ENCODE measurements around the gene FUNDC1.
A peak's percentile ranks its signal among the peaks of the same experiment; 100 is the strongest.
"Not testable (repeated sequence)": the region's sequence is repeated elsewhere in the genome, so short reads cannot be mapped to it uniquely, and the experiment has no call there.

FUNDC1 gene, protein sequence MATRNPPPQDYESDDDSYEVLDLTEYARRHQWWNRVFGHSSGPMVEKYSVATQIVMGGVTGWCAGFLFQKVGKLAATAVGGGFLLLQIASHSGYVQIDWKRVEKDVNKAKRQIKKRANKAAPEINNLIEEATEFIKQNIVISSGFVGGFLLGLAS

DNA sequence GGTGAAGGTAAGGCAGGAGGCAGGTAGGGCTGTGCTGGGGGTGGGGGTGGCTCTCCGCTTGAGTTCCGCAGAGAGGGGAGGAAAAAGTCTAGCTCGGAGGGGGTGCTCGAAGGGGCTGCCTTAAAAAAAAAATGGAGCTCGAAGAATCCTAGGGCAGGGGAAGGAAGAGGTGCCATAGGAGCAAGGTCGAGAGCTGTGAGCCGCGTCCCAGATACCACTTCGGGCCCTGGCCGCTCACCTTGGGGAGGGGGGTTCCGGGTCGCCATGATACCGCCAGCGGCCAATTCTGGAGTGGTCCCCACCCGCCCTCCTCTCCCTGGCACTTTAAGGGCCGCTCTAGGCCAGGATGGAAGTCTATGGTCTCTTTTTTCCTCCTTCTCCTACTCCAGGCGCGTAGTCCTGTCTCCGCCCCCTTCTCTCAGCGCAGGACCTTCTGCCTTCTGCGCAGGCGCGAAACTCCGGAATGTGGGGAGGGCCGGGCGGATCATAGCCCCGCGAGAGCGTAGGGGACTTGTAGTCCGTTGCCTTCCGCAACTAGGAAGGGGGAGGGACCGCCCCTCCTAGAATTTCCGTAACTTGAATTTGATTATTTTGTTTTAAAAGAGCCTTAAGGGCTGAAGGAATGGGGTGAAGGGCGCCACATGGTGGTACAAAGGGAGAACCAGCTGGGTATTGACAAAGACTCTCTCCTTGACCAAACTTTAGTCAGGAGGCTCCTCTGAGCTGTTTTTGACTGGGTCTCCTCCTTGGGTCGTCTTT, at the start of gene FUNDC1:
FUNDC1 (minus strand) TSS at position 293 of the 759 bp plus-strand sequence; CDS start at position 266, 27 bp downstream.
- TF ChIP-seq JUND (IDR thresholded peaks at IDR 0.05; ENCODE audit: low read depth) = no peak
- DNase-seq (ENCODE audit: low read depth in 1 of 2, low spot score in 1 of 2) = peak; percentile 56 to 98
- in situ Hi-C loops (cut with HindIII; ENCODE audit: low pct_unique_long_range_greater_than_20kb, low sequenced_read_pairs) = no loop called here

DNA sequence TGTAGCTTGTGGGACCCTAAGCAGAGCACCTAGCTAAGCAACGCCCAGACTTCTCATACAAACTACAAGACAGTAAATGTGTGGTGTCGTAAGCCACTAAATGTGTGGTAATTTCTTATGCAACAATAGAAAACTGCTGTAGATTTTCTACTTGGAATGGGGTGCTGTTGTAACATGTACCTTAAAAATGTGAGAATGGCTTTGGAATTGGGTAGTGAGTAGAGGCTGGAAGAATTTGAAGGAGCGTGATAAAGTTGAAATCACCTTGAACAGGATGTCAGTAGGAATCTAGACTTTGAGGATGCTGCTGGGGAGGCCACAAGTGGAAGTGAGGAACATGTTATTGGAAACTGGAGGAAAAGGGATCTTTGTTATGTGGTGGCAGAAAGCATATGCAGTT, 43.2 kb upstream of the FUNDC1 start:
- in situ Hi-C loops (cut with HindIII; ENCODE audit: low pct_unique_long_range_greater_than_20kb, low sequenced_read_pairs) = no loop called here
- no peak for TF ChIP-seq JUND (IDR thresholded peaks at IDR 0.05; ENCODE audit: low read depth)
- DNase-seq (ENCODE audit: low read depth in 1 of 2, low spot score in 1 of 2) = no peak

DNA sequence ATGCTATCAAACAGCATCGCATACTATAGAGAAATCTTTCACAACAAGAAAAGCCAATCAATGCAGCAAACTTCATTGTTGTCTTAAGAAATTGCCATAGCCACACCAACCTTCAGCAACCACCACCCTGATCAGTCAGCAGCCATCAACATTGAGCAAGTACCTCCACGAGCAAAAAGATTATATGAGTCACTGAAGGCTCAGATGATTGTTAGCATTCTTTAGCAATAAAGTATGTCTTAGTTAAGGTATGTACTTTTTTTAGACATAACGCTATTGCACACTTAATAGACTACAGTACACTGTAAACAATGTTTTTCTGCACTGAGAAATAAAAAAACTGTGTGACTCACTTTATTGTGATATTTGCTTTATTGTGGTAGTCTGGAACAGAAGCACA, 37.8 kb upstream of the FUNDC1 start:
- TF ChIP-seq JUND (IDR thresholded peaks at IDR 0.05; ENCODE audit: low read depth) = no peak
- in situ Hi-C loops (cut with HindIII; ENCODE audit: low pct_unique_long_range_greater_than_20kb, low sequenced_read_pairs) = no loop called here
- no peak for DNase-seq (ENCODE audit: low read depth in 1 of 2, low spot score in 1 of 2)

DNA sequence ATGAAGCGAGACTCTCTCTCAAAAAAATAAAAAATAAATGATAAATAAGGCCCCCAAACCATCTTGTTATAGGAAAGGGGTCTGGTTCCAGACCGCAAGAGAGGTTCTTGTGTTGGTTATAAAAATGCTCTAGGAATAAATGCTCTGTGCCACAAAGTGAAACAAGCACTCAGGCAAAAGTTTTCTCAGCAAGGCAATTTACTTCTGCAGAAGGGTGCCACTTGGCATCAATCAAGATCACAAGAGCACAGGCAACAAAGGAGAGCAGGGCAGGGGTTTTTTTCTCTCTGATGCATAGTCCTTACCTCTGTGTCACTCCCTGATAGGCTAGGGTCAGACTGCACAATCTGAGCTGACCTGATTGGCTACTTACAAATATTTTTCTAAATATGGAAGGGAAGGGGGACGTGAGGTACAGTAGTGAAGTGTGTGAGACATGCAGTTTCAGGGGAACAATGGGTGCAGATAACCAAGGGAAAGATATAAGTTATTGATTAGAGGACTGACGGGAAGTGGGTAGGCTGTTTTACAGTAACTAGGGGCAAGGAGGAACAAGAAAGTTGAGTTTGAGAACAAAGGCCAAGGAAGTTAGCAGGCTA, 29.8 kb upstream of the FUNDC1 start:
- no peak for DNase-seq (ENCODE audit: low read depth in 1 of 2, low spot score in 1 of 2)
- in situ Hi-C loops (cut with HindIII; ENCODE audit: low pct_unique_long_range_greater_than_20kb, low sequenced_read_pairs) = no loop called here
- TF ChIP-seq JUND (IDR thresholded peaks at IDR 0.05; ENCODE audit: low read depth) = no peak

DNA sequence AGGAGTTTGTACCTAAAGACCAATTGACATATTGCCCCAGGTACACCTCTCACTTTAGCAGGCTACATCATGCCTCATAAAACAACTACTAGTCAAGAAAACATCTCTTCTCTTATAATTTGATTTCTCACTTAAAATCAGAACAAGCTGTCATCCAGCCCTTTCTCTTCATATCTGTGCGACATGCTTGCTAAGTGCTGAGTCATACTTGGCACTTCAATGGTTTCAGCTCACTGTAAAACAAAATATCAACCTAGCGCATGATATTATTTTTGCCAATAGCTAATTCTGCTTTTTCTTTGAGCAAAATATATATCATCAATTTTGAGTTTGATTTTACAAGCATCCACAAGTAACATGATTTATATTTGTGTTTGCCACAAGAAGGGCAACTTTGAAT, 27.9 kb upstream of the FUNDC1 start:
- no peak for DNase-seq (ENCODE audit: low read depth in 1 of 2, low spot score in 1 of 2)
- in situ Hi-C loops (cut with HindIII; ENCODE audit: low pct_unique_long_range_greater_than_20kb, low sequenced_read_pairs) = no loop called here
- TF ChIP-seq JUND (IDR thresholded peaks at IDR 0.05; ENCODE audit: low read depth) = no peak

DNA sequence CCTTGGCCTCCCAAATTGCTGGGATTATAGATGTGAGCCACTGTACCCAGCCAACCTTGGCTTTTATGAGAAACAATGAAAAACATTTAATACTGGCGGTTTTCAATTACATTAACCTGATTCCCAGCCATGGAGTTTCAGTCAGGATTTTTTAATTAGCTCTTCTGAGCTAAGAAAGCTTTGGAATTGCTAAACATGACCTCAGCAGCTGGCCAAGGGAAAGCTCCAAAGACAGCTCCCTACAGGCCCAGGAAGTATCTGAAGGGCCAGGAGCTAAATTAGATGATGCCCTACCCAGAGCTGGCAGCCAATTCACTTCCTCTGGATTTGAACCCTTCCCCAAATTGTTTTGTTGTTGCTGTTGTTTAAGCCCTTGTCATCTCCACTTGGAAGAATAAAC, 26.5 kb upstream of the FUNDC1 start:
- DNase-seq (ENCODE audit: low read depth in 1 of 2, low spot score in 1 of 2) = no peak
- in situ Hi-C loops (cut with HindIII; ENCODE audit: low pct_unique_long_range_greater_than_20kb, low sequenced_read_pairs) = no loop called here
- no peak for TF ChIP-seq JUND (IDR thresholded peaks at IDR 0.05; ENCODE audit: low read depth)

DNA sequence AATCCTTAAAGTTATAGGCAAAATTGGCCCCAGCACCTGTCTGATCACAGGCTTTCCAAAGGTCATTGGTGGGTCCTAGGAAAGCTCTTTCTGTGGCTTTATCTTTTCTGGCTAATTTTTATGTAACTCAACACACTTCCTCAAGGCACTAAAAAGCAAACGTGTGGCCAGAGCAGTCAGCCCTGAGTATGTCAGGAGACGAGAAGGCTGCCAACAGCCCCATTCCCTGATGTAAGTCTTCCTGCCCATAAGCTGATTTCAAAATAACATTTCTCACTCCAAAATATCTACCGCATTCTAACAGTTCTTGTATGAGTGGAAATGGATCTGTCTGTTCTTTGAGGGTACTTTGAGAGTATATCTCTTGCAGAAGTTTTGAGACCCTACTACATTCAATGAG, 25.5 kb upstream of the FUNDC1 start:
- in situ Hi-C loops (cut with HindIII; ENCODE audit: low pct_unique_long_range_greater_than_20kb, low sequenced_read_pairs) = no loop called here
- TF ChIP-seq JUND (IDR thresholded peaks at IDR 0.05; ENCODE audit: low read depth) = no peak
- no peak for DNase-seq (ENCODE audit: low read depth in 1 of 2, low spot score in 1 of 2)

DNA sequence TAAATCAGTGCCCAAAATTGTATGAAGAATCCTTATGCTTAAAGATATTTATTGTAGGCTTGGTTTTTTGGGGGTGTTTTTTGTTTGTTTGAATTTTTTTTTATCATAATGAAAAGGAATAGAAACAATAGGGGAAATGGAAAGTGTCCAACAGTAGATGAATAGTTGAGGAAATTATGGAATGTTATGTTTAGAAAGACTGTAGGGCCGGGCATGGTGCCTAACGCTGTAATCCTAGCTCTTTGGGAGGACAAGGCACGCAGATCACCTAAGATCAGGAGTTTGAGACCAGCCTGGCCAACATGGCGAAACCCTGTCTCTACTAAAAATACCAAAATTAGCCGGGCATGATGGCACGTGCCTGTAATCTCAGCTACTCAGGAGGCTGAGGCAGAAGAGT, 19.2 kb upstream of the FUNDC1 start:
- in situ Hi-C loops (cut with HindIII; ENCODE audit: low pct_unique_long_range_greater_than_20kb, low sequenced_read_pairs); DNase-seq (ENCODE audit: low read depth in 1 of 2, low spot score in 1 of 2): not testable (repeated sequence)

DNA sequence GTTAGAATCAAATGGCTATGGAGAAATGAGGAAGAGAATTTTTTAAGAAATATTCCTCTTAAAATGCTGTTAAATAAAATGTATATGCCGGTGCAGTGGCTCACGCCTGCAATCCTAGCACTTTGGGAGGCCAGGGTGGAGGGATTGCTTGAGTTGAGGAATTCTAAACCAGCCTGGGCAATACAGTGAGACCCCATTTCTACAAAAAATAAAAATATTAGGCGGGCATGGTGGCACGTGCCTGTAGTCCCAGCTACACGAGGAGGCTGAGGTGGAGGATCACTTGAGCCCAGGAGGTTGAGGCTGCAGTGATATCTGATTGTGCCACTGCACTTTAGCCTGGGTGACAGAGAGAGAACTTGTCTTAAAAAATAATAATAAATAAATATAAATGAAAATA, 7.9 kb upstream of the FUNDC1 start:
- no peak for DNase-seq (ENCODE audit: low read depth in 1 of 2, low spot score in 1 of 2)
- in situ Hi-C loops (cut with HindIII; ENCODE audit: low pct_unique_long_range_greater_than_20kb, low sequenced_read_pairs) = no loop called here
- no peak for TF ChIP-seq JUND (IDR thresholded peaks at IDR 0.05; ENCODE audit: low read depth)

DNA sequence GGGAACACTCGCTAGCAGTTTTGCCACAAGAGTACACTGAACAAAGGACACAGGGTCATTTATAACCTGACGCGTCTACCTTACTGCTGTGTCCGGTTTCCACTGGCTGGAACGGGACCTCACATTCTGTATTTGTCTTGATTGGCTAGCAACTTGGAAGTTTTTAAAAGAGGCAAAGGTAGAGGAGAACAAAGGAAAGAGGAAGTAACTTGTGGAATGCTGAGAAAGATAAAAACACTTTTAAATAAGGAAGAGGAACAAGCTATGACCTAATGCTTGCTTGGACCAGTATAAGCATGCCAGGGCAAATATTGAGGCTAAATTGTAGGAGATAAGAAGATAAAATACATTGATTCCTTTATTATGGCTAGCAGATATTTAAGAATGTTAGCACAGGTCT, 2.8 kb upstream of the FUNDC1 start:
- peak; percentile 88 for TF ChIP-seq JUND (IDR thresholded peaks at IDR 0.05; ENCODE audit: low read depth)
- peak in 1 of 2 experiments; percentile 89 for DNase-seq (ENCODE audit: low read depth in 1 of 2, low spot score in 1 of 2)
- in situ Hi-C loops (cut with HindIII; ENCODE audit: low pct_unique_long_range_greater_than_20kb, low sequenced_read_pairs) = not testable (repeated sequence)

DNA sequence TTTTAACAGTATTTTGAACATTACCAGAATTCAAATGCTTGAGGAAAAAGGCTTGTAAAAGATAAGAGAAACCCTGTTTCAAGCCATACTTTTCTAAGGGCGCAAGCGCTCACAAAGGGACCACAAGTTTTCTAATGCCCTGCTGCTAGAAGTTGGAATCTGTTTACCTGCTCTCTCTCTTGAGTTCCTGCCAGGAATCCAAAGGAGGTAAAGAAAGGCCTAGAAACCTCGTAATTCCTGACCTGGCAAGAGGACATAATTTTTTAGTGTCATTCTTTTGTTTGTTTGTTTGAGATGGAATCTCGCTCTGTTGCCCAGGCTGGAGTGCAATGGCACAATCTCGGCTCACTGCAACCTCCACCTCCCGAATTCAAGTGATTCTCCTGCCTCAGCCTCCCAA, 1.4 kb upstream of the FUNDC1 start:
- in situ Hi-C loops (cut with HindIII; ENCODE audit: low pct_unique_long_range_greater_than_20kb, low sequenced_read_pairs) = no loop called here
- DNase-seq (ENCODE audit: low read depth in 1 of 2, low spot score in 1 of 2) = peak in 1 of 2 experiments; percentile 96
- 0 out of 2 replicates have a peak, but pooled peaks have one; percentile 19 for TF ChIP-seq JUND (IDR thresholded peaks at IDR 0.05; ENCODE audit: low read depth)

DNA sequence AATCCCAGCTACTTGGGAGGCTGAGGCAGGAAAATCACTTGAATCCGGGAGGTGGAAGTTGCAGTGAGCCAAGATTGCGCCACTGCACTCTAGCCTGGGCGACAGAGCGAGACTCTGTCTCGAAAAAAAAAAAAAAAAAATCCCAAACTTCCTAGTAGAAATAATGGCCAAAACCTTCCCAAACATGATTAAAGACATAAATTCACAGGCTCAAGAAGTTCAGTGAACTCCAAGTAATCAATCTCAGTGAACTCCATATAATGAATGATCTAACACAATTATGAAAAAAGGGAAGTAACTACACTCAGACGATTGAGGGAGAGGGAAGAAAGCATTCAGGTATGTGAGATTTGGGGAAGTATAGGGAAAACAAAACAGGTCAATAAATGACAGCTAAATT, 6.5 kb downstream of the FUNDC1 start:
- in situ Hi-C loops (cut with HindIII; ENCODE audit: low pct_unique_long_range_greater_than_20kb, low sequenced_read_pairs) = no loop called here
- no peak for TF ChIP-seq JUND (IDR thresholded peaks at IDR 0.05; ENCODE audit: low read depth)
- no peak for DNase-seq (ENCODE audit: low read depth in 1 of 2, low spot score in 1 of 2)

DNA sequence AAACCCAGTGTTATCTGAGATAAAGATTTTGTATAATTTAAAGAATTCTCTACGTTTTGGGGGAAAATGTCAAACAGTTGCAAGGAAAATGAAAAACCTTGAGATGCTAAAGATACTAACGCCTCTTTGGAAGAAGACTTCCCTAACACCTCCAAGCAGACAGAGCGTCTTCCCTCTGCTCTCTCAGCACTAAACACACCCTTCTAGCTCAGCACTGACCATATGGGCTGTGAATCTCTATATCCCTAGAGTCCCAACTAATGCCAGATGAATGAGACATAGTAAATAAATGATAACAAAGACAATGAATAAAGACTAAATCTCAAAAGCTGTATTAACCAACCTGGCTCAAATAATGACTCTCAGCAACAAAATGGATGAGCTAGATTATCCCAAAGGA, 13.3 kb downstream of the FUNDC1 start:
- no peak for TF ChIP-seq JUND (IDR thresholded peaks at IDR 0.05; ENCODE audit: low read depth)
- in situ Hi-C loops (cut with HindIII; ENCODE audit: low pct_unique_long_range_greater_than_20kb, low sequenced_read_pairs) = no loop called here
- no peak for DNase-seq (ENCODE audit: low read depth in 1 of 2, low spot score in 1 of 2)

Measured in T47D (cell line).